AG10803 (cell line): ENCODE data around the gene MTUS2.

Experiments
- DNase-seq: peaks from one replicate; pipeline ENCODE4 v3.0.0; 2010; ENCODE audit warnings: low read depth
- H3K4me3 ChIP-seq: 2 replicates; pipeline ENCODE4 v1.5.1; 2011; ENCODE audit warnings: mild to moderate bottlenecking, low read length, control low read depth
- CTCF ChIP-seq: conservative IDR thresholded peaks from 2 replicates; pipeline ENCODE4 v1.5.1; 2011; ENCODE audit warnings: mild to moderate bottlenecking, low read length, control low read depth, inconsistent platforms

Gene MTUS2

GRCh38 chr13:28830580-28830979 is 10.4 kb downstream of the MTUS2 start:
- TF ChIP-seq CTCF = no peak

GRCh38 chr13:28831117-28831516 is 11.0 kb downstream of the MTUS2 start:
- no peak overlapping the region for H3K4me3 ChIP-seq
- TF ChIP-seq CTCF = no peak
- no peak for DNase-seq

More at GRCh38 chr13:28830580-28830979, 10.4 kb downstream of the MTUS2 start:
- H3K4me3 ChIP-seq = no peak overlapping the region
- DNase-seq = no peak

- TF ChIP-seq CTCF = no peak
- H3K4me3 ChIP-seq = no peak overlapping the region
- DNase-seq = no peak
Measured at GRCh38 chr13:28837111-28837510, 17.0 kb downstream of the MTUS2 start.

GRCh38 chr13:28843639-28844038 is 23.5 kb downstream of the MTUS2 start:
- no peak for DNase-seq
- H3K4me3 ChIP-seq = no peak overlapping the region
- no peak for TF ChIP-seq CTCF

GRCh38 chr13:28849441-28849840 is 29.3 kb downstream of the MTUS2 start:
- no peak for TF ChIP-seq CTCF
- H3K4me3 ChIP-seq = no peak overlapping the region
- DNase-seq = no peak

GRCh38 chr13:28850226-28850625 is 30.1 kb downstream of the MTUS2 start:
- H3K4me3 ChIP-seq = no peak overlapping the region
- TF ChIP-seq CTCF = no peak
- no peak for DNase-seq

- DNase-seq = no peak
- no peak overlapping the region for H3K4me3 ChIP-seq
- TF ChIP-seq CTCF = no peak
Measured at GRCh38 chr13:28851422-28851821, 31.3 kb downstream of the MTUS2 start.
